DMS79 treated with DMSO at 0.1 percent for 48 hours (cell line): ENCODE measurements around the gene PLP2.
"Not testable (repeated sequence)": the region's sequence is repeated elsewhere in the genome, so short reads cannot be mapped to it uniquely, and the experiment has no call there.

Source experiments
- DNase-seq: peaks from one replicate; lab custom pipeline; 2025; lab: John Stamatoyannopoulos, UW

The PLP2 gene, protein sequence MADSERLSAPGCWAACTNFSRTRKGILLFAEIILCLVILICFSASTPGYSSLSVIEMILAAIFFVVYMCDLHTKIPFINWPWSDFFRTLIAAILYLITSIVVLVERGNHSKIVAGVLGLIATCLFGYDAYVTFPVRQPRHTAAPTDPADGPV

DNA sequence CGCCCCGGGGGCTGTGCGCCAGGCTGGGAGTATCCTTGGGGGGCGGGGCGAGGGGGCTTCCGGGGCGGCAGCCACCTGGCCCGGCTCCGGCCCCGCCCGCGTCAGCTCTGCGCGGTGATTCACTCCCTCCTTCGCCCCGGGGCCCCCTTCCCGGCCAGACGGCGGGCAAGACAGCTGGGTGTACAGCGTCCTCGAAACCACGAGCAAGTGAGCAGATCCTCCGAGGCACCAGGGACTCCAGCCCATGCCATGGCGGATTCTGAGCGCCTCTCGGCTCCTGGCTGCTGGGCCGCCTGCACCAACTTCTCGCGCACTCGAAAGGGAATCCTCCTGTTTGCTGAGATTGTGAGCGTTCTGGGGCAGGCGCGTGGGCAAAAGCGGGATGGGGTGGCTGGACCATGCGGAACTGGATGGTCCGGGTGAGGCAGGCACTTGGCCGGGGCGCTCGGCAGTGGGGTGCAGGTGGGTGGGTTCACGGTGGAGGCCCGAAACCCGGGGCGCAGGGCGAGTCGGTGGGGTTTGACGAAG, at the start of gene PLP2:
PLP2 (plus strand) TSS at position 147 of the 528 bp plus-strand sequence; CDS start at position 250, 103 bp downstream.
- DNase-seq = peak; percentile 3

DNA sequence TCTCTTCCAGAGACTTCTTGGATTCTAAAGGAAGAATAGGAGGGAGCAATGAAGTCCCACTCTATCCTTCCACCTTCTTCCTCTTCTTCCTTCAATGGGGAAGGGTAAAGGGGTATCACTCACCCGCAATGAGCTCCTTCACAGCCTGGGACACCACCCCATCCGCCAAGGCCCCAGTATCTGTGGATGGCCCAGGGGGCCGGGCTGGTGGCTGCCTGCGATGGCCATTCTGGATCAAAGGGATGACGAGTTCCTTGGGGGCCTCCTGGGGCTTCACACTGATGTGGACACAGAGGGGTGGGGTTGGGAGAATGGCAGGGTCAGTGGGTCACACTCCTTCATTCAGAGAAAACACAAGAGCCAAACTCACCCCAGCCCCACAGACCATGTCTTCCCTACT, 49.2 kb upstream of the PLP2 start:
- DNase-seq = no peak

DNA sequence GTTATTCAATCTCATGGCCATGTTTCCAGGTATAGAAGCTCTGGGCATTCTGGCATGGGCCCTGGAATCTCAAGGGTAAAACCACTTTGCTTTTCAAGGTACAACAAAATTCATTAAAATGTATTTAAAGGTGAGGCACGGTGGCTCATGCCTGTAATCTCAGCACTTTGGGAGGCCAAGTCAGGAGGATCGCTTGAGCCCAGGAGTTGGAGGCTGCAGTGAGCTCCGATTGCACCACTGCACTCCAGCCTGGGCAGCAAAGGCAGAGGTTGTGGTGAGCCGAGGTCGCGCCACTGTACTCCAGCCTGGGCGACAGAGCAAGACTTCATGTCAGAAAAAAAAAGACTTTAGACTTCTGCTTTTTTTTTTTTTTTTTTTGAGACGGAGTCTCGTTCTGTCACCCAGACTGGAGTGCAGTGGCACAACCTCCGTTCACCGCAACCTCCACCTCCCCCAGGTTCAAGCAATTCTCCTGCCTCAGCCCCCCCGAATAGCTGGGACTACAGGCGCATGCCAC, 43.9 kb upstream of the PLP2 start:
- not testable (repeated sequence) for DNase-seq

DNA sequence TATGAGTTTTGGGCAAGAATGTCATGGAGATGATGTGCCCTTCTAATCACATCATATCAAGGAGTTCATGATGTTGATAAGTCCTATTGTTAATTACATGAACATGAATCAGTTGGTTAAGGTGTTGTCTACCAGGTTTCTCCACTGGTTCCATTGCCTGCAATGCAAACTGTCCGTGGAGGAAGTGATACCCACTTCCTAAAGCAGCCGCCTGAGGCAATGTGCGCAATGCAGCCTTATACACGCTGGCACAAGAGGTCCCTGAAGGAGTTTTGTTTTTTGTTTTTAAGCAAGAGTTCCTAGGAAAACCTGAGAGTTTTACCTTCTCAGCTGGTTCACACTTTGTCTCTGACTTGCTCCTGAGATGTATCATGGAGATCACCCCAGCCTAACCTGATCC, 42.3 kb upstream of the PLP2 start:
- no peak for DNase-seq

DNA sequence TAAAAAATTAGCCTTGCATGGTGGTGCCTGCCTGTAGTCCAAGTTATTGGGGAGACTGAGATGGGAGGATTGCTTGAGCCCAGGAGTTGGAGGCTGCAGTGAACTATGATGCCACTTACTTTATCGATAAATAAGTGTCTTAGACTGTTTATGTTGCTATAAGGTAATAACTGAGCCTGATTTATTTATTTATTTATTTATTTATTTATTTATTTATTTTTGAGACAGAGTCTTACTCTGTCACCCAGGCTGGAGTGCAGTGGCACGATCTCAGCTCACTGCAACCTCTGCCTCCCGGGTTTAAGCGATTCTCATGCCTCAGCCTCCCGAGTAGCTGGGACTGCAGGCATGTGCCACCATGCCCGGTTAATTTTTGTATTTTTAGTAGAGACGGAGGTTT, 39.4 kb upstream of the PLP2 start:
- not testable (repeated sequence) for DNase-seq

DNA sequence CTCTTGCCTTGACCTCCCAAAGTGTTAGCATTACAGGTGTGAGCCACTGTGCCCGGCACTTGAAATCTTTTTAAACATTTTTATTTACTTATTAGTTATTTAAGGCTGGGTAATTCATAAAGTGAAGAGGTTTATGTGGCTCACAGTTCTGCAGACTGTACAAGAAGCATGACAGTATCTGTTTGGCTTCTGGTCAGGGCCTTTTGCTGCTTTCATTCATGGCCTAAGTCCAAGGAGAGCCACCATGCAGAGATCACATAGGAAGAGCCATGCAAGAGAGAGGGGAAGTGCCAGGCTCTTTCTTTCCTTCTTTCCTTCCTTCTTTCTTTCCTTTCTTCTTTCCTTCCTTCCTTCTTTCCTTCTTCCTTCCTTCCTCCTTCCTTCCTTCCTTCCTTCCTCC, 37.9 kb upstream of the PLP2 start:
- no peak for DNase-seq

DNA sequence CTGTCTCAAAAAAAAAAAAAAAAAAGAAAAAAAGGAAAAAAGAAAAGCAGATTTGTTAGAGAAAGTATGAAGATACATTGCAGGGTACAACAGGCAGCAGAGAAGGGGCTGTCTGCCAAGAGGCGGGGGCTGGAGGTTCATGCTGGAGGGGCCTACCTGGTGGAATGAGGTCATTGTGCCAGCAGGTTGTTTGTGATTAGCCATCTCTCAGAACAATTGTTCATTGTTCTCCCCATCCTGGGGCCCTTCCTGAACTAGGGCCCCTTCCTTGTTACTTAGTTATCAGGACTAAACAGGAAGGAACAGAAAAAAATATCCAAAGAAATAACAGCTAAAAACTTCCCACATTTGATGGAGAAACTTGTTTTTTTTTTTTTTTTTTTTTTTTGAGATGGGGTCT, 34.2 kb upstream of the PLP2 start:
- no peak for DNase-seq

DNA sequence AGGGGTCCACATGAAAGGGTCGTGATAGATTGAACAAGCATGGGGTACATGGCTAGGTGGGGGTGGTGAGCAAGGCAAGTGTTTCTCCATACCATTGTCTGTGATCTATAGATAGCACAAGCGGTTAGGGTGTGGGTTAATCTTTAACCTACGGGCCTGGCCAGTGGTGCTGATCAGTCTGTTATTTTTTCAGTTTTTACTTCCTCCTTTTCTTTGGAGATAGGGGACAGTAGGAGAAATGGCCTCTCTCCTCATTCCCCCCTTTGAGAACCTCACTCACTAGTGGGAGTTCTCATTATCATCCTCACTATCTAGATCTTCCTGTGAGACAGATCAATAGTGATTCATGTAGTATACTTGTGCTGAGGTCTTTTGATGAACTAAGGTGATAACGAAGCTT, 32.0 kb upstream of the PLP2 start:
- DNase-seq = no peak

DNA sequence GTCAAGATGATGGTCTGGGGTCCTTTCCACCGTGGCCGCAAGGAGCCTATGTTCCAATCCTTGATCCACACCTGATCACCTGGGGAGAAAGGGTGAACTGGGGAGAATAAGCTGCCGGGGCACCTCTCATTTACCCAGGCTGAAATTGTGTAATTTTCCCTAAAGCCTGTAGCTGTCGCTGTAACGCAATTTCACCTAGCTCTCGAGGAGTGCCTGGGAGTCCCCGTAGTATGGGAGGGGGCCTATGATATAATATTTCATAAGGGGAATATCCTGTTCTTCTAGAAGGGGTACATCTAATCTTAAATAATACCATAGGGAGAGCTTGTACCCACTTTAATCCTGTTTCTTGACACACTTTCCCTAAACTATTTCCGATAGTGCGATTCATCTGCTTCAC, 29.4 kb upstream of the PLP2 start:
- not testable (repeated sequence) for DNase-seq

DNA sequence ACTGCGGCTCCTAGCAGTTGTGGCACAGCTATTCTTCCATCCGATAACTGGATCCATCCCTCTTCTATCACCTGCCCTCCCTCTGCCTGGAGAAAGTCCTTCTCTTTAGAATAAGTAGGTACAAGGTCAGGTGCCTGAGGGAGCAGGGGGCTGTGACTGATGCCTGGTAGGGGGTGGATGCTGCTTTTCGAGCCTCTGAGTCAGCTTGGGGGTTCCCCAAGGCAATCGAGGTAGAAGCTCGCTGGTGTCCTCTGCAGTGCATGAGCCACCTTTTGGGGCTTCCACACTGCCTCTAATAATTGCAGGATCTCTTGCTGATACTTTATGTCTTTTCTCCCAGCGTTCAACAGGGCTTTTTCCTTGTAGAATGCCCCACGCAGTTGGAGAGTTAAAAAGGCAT, 28.5 kb upstream of the PLP2 start:
- DNase-seq = not testable (repeated sequence)

DNA sequence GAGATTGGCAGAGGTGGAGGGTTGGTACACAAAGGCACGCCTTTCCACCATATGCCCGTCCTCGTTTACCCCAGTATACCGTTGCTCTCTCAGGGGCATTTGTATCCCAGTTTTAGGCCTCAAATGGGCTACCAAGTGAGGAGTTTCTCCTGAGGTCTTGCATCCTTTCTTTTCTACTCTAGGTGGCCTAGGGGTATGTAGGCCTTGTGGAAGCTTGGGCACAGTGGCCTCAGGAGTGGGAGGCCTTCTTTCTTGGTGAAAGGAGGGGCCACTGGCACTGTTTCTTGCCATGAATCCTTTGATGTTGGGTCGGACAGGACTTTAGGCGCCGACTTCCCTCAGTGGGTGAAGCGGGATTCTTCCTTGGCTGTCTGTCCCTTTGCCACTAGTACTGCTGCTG, 24.4 kb upstream of the PLP2 start:
- no peak for DNase-seq

DNA sequence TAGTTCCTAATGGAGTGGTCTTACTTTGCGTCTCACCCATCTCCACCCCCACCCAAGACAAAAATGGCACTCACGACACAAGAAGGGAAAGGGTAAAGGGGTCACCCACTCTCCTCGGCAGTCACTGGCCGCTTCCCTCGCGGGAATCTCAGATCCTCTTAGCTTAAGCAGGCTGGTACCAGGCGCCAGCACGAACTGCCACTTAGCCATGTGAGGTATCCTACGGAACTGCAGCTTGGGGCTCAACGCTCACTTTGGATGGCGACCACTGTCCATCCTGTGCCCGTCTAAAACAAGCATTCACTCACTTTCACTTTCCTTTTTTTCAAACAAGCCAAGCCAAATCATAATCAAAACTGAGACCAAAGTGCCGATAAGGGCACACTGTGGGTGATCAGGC, 23.8 kb upstream of the PLP2 start:
- no peak for DNase-seq

DNA sequence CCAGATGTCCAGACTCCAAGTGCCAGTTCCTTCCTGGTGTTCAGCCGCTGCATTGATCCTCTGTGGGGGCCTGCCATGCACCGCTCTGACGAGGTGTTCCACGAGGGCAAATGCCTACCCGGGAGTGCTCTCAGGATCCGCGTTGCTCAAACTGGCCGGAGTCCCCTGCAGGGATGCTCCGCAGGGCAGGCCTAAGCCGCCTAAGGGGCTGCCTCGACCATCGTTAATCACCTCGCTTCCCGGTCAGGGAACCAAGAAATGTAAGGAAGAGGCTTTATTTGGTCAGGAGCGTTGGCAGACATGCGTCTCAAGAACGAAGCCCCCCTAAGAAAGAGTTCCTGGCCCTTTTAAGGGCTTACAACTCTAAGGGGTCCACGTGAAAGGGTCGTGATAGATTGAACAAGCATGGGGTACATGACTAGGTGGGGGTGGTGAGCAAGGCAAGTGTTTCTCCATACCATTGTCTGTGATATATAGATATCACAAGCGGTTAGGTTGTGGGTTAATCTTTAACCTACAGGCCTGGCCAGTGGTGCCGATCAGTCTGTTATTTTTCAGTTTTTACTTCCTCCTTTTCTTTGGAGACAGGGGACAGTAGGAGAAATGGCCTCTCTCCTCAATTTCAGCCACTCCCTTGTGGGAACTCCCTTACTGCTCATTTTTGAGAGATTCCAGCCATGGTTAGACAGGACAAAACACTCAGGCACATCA, 23.2 kb upstream of the PLP2 start:
- not testable (repeated sequence) for DNase-seq

DNA sequence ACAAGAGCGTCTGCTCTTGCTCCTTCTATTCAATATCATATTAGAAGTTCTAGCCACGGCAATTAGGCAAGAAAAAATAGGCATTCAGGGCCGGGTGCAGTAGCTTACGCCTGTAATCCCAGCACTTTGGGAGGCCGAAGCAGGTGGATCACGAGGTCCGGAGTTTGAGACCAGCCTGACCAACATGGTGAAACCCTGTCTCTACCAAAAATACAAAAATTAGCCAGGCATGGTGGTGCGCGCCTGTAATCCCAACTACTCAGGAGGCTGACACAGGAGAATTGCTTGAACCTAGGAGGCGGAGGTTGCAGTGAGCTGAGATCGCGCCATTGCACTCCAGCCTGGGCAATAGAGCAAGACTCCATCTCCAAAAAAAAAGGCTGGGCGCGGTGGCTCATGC, 22.4 kb upstream of the PLP2 start:
- DNase-seq = not testable (repeated sequence)

DNA sequence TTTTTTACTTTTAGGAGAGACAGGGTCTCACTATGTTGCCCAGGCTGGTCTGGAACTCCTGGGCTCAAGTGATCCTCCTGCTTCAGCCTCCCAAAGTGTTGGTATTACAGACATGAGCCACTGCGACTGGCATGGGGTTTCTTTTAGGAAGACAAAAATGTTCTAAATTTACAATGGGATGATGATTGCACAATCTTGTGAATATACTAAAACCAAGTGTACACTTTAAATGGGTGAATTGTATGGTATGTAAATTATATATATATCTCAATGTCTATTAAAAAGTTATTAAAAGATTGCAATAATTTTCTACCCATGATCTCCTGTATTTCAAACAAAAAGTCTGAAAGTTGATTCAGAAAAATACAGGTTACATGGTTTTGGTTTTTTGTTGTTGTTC, 18.2 kb upstream of the PLP2 start:
- no peak for DNase-seq

DNA sequence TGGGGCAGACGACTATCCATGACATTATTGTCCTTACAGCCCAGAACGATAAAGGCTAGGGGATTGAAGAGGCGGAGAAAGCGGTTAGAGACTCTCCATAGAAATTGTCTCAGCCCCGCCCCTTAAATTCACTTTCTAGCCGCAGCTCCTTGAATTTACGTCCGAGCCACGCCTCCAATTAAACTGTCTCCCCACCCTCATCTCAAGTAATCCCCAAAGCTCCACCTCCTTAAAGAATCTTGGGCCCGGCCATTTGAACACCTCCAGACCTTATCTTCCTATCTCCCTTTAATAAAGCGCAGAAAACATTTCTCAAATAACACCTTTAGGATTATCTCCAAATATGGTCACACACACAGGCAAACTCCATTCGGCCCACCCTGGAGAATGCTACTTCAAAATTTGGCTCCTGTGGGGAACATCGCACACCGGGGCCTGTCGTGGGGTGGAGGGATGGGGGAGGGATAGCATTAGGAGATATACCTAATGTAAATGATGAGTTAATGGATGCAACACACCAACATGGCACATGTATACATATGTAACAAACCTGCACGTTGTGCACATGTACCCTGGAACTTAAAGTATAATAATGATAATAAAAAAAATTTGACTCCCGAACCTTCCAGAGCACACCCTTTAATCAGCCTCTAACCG, 16.3 kb upstream of the PLP2 start:
- DNase-seq = peak; percentile 84

DNA sequence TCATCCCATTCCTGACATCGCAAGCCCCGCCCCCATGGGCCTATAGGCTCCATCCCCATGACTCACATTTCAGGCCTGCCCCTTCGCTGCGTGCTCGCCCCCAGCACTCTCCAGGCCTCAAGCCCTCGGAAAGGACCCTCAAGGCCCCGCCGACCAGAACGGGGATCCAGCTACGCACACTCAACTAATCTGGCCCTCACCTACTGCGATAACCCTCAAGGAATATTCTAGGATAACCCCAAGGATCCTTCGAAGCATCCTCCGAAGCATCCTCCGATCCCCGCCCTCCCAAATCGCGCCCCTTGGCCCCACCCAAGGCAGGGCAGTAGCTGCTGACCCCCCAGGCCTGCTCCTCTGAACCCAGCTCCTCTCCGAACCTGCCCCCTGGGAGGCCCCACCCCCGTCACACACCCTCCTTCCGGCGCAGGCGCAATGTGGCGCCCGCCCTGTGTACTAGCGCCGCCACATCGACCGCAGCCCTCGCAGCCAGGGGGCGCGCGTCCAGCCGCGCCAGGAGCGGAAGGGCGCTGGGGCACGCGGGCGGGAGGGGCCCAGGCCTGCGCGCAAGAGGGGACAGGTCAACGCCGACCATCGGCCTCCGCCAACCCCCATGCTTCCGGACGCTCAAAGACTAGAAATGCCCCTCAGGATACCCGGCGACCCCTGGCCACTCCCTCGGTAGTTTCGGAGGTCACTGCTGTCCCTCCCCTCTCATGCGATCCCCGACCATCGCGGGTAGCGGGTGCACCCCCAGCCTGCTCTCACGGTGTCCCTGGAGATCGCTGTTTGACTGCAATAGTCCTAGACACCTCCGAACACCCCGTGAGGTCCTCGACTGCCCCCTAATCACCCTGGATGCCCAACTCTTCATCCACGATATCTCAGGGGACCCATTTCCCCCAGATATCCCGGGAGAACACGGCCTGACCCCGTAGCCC, 15.5 kb upstream of the PLP2 start:
- DNase-seq = peak; percentile 80

DNA sequence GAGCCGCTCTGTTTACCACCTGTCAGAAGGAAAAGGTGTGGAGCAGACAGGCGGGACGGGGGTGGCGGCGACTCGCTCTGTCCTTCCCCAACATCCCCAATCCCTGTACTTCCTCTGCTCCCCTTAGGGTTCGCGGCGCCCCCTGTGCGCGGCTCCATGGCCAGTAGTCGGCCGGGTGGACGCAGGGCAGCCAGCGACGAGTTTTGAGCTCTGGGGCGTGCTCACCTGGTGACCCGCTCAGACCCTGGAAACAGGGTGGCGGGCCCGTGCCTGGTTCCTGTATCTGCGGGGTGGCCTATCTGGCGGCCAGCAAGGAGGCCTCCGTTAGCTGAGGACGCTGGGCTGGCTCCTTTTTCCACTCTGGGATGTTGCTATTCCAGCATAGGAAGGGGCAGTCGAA, 14.5 kb upstream of the PLP2 start:
- no peak for DNase-seq

DNA sequence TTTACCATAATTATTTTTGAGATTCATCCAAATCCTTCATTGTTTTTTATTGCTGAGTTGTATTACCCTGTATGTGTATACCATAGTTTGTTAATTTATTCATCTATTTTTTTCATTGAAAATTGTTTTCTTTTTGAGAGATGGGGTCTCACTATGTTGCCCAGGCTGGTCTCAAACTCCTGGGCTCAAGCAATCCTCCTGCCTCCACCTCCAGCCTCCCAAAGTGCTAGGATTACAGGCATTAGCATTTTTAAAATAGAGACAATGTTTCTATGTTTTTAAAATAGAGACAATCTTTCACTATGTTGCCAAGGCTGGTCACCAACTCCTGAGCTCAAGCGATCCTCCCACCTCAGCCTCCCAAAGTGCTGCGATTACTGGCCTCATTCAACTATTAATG, 10.8 kb upstream of the PLP2 start:
- DNase-seq = no peak

DNA sequence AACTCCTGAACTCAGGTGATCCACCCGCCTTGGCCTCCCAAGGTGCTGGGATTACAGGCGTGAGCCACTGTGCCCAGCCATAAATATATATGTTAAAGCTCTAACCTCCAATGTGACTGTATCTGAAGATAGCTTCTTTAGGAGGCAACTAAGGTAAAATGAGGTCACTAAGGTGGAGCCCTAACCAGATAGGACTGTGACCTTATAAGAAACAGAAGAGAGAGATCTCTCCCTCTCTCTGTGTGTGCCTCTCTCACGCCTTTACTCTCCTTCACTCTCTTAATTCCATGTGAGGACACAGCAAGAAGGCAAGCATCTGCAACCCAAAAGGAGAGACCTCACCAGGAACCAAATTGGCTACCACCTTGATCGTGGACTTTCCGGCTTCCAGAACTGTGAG, 10.1 kb upstream of the PLP2 start:
- no peak for DNase-seq

DNA sequence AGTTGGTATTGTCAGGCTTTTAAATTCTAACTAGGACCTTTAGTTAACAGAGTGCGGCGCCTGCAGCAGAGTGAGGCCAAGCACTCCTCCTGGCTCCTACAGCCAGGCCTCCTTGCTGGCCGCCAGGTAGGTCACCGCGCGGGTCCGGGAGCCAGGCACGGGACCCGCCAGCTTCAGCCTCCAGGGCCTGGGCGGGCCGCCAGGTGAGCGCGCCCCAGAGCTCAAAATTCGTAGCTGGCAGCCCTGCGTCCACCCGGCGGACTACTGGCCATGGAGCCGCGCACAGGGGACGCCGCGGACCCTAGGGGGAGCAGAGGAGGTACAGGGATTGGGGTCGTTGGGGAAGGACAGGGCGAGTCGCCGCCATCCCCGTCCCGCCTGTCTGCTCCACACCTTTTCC, 9.1 kb upstream of the PLP2 start, which contains the start of gene MAGIX:
MAGIX (plus strand) TSS at position 139 of the 400 bp plus-strand sequence; CDS start at position 271, 132 bp downstream.
- no peak for DNase-seq
